Cardiac fibroblast (primary cell): ENCODE data around the gene ASIC5.

ENCODE experiments used
- DNase-seq, 2 donors: peaks; one replicate each; pipeline versions ENCODE4 v3.0.0 to v3.0.0-alpha.2; 2010; ENCODE audit warnings: low read depth in 2 of 2
- H3K4me3 ChIP-seq, 2 donors: replicated peaks in 1 of 2; 1 replicate in 1 of 2; 2 replicates in 1 of 2; pipeline ENCODE4 v1.5.1; 2011; ENCODE audit warnings: low read depth in 2 of 2, low read length in 2 of 2, mild to moderate bottlenecking in 2 of 2, moderate library complexity in 1 of 2
- CTCF ChIP-seq: IDR thresholded peaks from one replicate; pipeline ENCODE4 v1.5.1; 2011; ENCODE audit warnings: low read depth, mild to moderate bottlenecking, low read length, inconsistent platforms

Gene ASIC5

GRCh38 chr4:155866177-155866576 lies at the start of gene ASIC5:
Gene ASIC5, minus strand, starts transcription at chr4:155866277. Its CDS starts 51 bp downstream, at chr4:155866226.
- TF ChIP-seq CTCF: no peak
- no peak within 1 kb of the TSS for H3K4me3 ChIP-seq
- no peak for DNase-seq

GRCh38 chr4:155914782-155915181 lies 48.7 kb upstream of the ASIC5 start:
- TF ChIP-seq CTCF: no peak
- no peak overlapping the region for H3K4me3 ChIP-seq
- DNase-seq: no peak

- no peak overlapping the region for H3K4me3 ChIP-seq
- TF ChIP-seq CTCF: no peak
- DNase-seq: no peak
These were observed 45.8 kb upstream of the ASIC5 start for GRCh38 chr4:155911905-155912304.

- DNase-seq: no peak
- TF ChIP-seq CTCF: no peak
- H3K4me3 ChIP-seq: no peak overlapping the region
These were observed 43.6 kb upstream of the ASIC5 start for GRCh38 chr4:155909615-155910226.

- no peak overlapping the region for H3K4me3 ChIP-seq
- no peak for DNase-seq
- TF ChIP-seq CTCF: no peak
These were observed 42.4 kb upstream of the ASIC5 start for GRCh38 chr4:155908187-155909139.

- DNase-seq: no peak
- TF ChIP-seq CTCF: no peak
- H3K4me3 ChIP-seq: no peak overlapping the region
These were observed 41.5 kb upstream of the ASIC5 start for GRCh38 chr4:155907556-155907955.
